Glutamatergic neuron (in vitro differentiated cells): ENCODE results near the gene TM4SF5. TPM values are rescaled to one million over a fixed set of nuclear protein-coding genes. Genes with fewer than 3 reads are reported as not detected.

Experiments
- DNase-seq: peaks from one replicate; pipeline ENCODE4 v3.0.0; 2022
- H3K27ac Mint-ChIP-seq: one replicate; pipeline ENCODE4 v1.8.0; 2020; ENCODE audit warnings: mild to moderate bottlenecking, mixed read lengths, inconsistent platforms; ENCODE audit not compliant: unreplicated experiment
- H3K27me3 Mint-ChIP-seq: one replicate; pipeline ENCODE4 v1.8.0; 2020; ENCODE audit warnings: mild to moderate bottlenecking, moderate library complexity, mixed read lengths, inconsistent platforms; ENCODE audit not compliant: unreplicated experiment
- H3K36me3 Mint-ChIP-seq: one replicate; pipeline ENCODE4 v1.8.0; 2020; ENCODE audit warnings: mild to moderate bottlenecking, mixed read lengths, inconsistent platforms; ENCODE audit not compliant: unreplicated experiment
- H3K4me1 Mint-ChIP-seq: one replicate; pipeline ENCODE4 v1.8.0; 2020; ENCODE audit warnings: mild to moderate bottlenecking, low read depth, mixed read lengths, inconsistent platforms; ENCODE audit not compliant: unreplicated experiment
- H3K4me3 Mint-ChIP-seq: one replicate; pipeline ENCODE4 v1.8.0; 2020; ENCODE audit warnings: mild to moderate bottlenecking, mixed read lengths, inconsistent platforms; ENCODE audit not compliant: unreplicated experiment
- H3K9me3 Mint-ChIP-seq: one replicate; pipeline ENCODE4 v1.8.0; 2020; ENCODE audit warnings: mild to moderate bottlenecking, moderate library complexity, mixed read lengths, inconsistent platforms; ENCODE audit not compliant: unreplicated experiment
- CTCF ChIP-seq: fragments of 200-600 bp; sonication (generic); IDR thresholded peaks from one replicate; pipeline ENCODE4 v1.5.0; 2021; ENCODE audit not compliant: partially characterized antibody, unreplicated experiment
- total RNA-seq: library from RNA; stranded (reverse); fragmentation: NEBNext Ultra II Directional; extraction: Animal tissue kit (Norgen Biotek cat#: 25700); gene quantifications from one replicate; pipeline ENCODE4 v1.2.1, GENCODE V29; 2021; ENCODE audit not compliant: unreplicated experiment

The TM4SF5 gene
- total RNA-seq, 1 donor from 2014 or later: not detected

DNA sequence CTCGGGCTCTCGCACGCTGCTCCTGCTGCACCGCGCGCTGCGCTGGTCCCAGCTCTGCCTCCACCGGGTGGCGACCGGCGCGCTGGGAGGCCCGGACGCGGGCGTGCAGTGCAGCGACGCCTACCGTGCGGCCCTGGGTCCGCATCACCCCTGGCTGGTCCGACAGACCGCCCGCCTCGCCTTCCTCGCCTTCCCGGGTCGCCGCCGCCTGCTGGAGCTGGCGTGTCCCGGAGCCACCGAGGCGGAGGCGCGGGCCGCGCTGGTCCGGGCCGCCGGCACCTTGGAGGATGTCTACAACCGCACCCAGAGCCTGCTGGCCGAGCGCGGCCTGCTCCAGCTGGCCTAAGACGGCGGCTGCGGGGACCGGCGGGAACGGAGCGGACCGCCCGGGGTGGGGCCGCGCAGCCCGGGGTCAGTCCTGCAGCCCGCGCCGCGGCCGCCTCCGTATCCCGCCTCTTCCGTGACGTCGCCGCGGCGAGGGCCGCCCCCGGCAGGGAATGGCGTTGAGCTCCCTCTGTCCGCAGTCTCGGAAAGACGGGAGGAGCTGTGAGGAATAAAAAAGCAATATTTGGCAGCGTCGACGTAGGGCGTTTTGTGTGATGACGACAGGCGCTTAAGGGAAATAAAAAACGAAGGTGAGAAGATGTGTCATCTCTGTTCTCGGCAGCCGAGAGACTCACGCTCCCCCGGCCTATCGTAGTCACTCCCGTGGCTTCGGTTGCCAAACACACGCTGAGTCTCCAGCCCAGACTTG is 18.4 kb downstream of the TM4SF5 start:
- Mint-ChIP-seq H3K27me3 (peaks cover 10% of the 10 kb centered on the region), H3K27ac (peak overlapping the region; percentile 90), H3K4me3 (peak overlapping the region; percentile 91), H3K36me3 (no peaks in the 10 kb centered on the region), H3K4me1 (peaks cover 12% of the 10 kb centered on the region), H3K9me3 (peaks cover 7% of the 10 kb centered on the region)
- peak; percentile 91 for DNase-seq
- TF ChIP-seq CTCF: peak; percentile 80

DNA sequence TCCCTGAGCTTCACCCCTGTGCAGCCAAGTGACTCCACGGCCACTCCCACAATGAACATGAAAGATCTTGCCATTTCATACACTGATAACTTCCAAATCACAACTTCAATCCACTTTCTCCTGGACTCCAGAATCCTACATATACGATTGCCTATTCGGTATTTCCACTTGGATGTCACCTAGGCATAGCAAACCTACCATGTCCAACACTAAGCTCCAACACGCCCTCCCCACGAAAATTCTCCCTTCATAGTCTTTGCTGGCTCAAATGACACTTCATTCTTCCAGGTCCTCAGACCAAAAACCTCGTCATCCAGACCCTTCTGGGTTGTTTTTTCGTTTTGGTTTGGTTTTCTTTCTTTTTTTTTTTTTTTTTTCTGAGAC is 19.0 kb downstream of the TM4SF5 start:
- H3K27me3 Mint-ChIP-seq: peaks cover 10% of the 10 kb centered on the region
- TF ChIP-seq CTCF: no peak
- H3K36me3 Mint-ChIP-seq: no peaks in the 10 kb centered on the region
- H3K27ac Mint-ChIP-seq: peak overlapping the region; percentile 90
- peak overlapping the region; percentile 91 for H3K4me3 Mint-ChIP-seq
- peaks cover 7% of the 10 kb centered on the region for H3K9me3 Mint-ChIP-seq
- DNase-seq: no peak
- H3K4me1 Mint-ChIP-seq: peaks cover 12% of the 10 kb centered on the region

DNA sequence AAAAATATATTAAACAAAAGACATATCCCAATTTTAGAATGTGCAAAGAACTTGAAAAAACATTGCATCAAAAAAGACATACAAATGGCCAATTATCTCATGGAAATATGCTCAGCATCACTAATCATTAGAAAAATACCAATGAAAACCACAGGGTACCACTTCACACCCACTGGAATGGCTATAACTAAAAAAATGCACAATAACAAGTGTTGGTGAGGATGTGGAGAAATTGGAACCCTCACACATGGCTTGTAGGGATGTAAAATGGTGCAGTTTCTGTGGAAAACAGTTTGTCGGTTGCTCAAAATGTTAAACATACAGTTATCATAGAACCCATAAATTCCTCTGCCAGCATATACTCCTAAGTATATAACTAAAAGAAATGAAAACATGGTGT is 23.5 kb downstream of the TM4SF5 start:
- H3K27me3 Mint-ChIP-seq: peaks cover 5% of the 10 kb centered on the region
- H3K36me3 Mint-ChIP-seq: no peaks in the 10 kb centered on the region
- H3K9me3 Mint-ChIP-seq: peaks cover 10% of the 10 kb centered on the region
- H3K27ac Mint-ChIP-seq: no peak overlapping the region
- DNase-seq: no peak
- peaks cover 4% of the 10 kb centered on the region for H3K4me1 Mint-ChIP-seq
- TF ChIP-seq CTCF: no peak
- peak overlapping the region; percentile 42 for H3K4me3 Mint-ChIP-seq

DNA sequence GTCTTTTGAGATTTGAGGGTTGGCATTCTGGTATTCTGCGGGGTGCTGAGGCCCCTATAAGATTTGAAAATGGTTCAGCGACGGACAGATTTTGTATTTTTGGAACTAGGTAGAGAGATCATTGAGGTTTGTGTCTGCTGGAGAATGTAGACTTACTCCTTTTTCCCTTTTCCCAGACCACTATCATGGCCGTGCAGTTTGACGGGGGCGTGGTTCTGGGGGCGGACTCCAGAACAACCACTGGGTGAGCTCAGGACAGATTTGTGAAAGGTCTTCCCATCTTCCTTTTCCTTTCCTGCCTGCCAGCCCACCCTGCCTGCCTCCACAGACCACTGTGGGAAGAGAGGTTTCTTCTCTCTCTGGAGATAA is 24.9 kb downstream of the TM4SF5 start:
- DNase-seq: peak; percentile 69
- Mint-ChIP-seq H3K9me3 (peaks cover 8% of the 10 kb centered on the region), H3K27me3 (peaks cover 8% of the 10 kb centered on the region), H3K4me1 (peaks cover 3% of the 10 kb centered on the region), H3K36me3 (no peaks in the 10 kb centered on the region), H3K27ac (peak overlapping the region; percentile 96), H3K4me3 (peak overlapping the region; percentile 100)
- TF ChIP-seq CTCF: no peak

DNA sequence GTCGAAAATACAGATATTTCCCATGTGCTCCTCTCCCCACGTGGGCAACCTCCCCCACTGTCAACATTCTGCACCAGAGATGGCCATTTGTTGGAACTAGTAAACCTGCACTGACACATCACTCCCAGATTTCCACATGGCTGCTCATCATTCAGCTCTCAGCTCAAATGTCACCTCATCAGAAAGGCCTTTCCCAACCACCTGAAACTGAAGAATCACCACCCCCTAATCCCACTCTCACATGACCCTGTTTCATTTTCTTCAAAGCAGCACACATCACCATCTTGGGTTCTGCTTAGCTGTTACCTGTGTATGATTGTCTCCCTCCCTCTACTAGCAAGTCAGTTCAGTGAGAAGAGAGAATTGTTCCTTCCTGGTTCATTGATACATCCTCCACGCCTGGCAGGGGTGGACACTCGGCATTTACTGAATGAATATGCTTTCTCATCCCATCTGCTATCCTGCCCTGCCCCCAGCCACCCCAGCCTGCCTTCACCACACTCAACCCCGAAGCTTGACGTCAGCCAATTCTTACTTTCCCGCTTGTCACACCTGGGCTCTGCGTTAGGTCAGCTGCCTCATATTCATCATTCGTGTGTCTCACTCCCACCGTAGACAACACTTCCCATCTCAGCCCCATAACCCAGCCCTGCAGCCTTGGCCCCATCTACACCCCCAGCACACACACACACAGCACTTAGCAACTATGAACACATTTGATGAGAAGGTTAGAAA is 28.9 kb downstream of the TM4SF5 start:
- Mint-ChIP-seq H3K36me3 (no peaks in the 10 kb centered on the region), H3K4me1 (peaks cover 3% of the 10 kb centered on the region), H3K27me3 (peaks cover 7% of the 10 kb centered on the region), H3K4me3 (no peak overlapping the region), H3K27ac (no peak overlapping the region), H3K9me3 (peaks cover 9% of the 10 kb centered on the region)
- DNase-seq: no peak
- no peak for TF ChIP-seq CTCF
